Measurements from ENCODE around the gene NFIB.

Gene NFIB

DNA sequence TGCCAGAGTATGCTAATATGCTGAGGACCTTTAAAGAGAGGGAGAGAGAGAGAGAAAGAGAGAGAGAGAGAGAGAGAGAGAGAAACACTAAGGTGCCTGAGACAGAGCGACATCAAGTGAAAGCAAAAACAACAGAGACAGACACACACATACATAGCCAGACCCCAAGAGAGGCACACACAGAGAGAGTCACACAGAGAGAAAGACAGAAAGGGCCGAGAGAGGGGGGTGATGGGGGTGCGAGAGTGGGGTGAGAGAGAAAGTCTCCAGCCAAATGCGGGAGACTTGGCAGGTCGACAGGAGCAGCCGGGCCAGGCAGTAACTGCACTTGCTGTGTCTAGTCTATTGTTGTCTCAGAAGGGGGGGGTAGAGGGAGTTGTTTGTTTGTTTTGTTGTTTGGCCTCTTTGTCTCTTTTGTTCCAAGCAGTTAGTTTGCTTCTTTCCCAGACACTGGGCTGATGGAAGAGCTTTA is 30.1 kb upstream of the NFIB start:
- peak; percentile 77 for DNase-seq

DNA sequence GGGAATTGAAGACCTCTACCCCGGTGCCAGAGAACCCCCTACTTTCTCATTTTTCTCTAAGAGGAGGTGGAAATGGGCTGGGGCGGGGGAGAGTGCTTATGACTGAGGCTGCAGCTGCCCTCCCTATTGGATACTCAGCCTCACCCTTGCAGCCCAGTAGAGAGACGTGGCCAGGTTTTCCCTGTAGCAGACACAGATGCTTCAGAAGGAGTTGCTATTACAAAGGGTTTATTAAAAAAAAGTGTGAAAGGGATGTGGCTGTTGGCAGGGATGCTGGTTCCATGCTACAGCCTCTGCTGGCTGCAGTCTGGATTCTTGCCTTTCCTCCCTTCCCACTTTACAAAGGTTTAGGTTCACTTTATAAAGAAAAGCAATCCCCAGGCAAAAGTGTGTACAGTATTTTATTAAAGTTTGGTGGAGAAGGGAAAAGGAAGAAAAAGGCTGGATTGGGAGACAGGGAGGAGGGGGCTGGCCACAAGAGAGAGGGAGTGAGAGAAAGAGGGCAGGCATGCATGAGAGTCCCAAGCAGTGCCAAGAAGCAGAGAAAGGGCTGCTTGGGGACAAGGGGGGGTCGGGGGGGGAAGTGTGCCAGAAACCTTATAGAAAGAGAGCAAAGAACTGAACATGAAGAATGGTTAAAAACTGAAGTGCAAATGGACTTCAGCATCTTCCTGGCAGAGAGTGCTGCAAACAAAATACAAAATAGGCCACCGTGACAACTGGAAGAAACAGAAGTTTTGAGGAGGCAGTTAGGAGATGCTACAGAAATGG is 29.5 kb upstream of the NFIB start:
- DNase-seq = peak; percentile 79

DNA sequence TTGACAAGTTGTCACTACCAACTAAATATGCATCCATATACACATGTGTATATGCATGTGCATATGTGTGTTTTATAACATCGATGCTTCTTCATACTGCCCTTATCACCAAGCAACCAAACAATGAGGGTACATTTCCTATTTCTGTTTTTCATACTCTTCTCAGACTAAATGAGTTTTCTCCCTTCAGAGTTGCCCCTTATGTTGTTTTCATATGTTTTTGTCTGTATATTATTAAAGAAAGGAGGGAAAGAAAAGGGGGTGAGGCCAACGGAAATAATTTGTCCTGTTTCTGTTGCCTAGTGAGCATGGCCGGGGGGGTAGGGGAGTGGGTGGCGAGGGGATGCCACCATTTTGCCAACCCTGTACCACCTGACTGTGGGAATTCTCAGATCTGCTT is 28.8 kb upstream of the NFIB start:
- no peak for DNase-seq

DNA sequence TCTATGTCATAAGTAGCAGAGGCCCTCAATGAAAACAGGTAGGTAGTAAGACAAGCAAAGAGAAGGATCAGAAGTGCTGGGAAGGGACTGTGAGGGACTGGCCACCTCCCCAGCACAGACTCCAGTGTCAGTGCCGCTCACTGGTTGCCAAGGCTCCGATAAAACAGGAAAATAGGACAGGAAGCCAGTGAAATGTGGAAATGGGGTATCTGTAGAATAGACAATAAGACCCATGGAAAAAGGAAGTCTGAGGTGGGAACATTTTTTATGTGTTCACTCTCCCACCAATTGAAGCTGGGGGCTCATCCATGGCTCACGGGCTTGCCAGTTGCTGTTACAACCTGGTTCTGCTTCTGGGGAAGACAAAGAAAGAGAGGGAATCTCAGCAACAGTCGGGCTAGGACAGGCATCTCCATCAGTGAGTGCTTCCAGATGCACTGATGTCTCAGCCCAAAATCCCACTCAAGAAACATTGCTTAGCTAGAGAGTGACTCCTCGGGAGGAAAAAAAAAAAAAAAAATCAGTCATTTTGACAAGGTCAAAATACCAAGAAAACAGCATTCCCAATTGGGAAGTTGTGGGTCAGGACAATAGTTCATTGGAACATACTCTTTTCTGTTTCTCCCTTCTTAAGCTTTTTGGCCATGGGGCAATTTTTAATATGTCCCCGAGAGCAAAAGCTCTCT is 27.6 kb upstream of the NFIB start:
- no peak for DNase-seq

DNA sequence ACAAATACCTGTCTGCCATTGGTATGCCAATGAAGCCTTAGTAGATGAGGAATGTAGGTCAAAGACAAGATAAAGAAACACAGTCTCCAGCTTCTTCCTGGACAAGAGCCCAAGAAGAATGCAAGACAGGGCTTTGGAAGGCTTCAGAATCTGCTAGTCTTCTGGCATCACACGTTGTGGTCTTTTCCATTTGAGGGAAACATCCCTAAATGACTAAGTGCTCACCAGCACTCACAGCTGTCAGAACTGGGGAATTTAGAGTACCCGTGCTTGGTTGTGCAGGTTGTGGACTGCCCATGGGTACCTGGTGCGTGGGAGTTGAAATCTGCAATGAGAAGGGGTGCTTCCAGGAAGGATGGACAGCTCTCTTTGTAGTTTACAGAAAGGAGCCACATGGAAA is 27.1 kb upstream of the NFIB start:
- DNase-seq = no peak

DNA sequence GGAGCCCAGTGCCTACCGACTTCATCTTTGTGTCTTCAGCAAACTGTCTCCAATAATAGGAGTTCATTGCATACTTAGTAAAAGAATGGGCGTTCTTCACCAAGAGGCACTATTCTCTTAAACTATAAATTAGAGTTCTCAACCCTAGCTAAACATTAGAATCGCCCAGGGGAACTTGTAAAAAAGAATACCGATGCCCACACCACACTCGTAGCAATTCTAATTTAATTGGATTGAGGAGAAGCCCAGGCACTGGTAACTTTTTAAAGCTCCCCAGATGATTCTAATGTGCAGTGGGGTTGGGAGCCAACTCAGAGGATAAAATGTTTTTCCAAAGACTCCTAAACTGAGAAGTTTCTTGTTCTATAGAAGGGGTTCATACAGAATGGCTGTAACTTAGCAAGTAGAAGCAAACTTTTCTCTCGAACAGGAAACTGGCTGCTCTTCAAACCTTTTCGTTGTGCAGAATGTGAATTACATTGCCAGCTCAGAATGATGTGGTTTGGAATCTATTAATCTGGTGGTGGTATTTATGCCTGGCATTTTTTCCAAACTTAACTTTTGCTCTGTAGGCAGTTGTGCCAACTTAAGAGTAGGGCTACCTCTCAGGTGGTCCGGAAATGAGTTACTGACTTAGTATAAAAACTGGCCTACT is 26.4 kb upstream of the NFIB start:
- no peak for DNase-seq

DNA sequence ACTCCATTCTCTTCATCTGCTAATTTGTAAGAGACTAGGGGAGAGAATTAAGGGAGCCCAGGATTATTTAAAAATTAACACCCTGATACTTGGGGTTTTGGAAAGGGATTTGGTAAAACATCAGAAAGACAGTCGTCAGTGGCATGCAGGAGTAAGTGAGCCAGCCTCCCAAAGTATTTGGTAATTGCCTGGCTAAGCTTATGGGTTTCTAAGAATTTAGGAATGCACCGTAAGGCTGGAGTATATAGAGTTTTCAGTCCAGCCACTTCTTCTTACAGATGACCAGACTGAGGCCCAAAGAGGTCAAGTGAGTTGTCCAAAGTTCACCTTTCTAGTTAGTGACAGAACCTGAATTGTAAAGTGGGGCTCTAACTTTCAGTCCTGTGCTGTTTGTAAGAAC is 25.8 kb upstream of the NFIB start:
- no peak for DNase-seq

DNA sequence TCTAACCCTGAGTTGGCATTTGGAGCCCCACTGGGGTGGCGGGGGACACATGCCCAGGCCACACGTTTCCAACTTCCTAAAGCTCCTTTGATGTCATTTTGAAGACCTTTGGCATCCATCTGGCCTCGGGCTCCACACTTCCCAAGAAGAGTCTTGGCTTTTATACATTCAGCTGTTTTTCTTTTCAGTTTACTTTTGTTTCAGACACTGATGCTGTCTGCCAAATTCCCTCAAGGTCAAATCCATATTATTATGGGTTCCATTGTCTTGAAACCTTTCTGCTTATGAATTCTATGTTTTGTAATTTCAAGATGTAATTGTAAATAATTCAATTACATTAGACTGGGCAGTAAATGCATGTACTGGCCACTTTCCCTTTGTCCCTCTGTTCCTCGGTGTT is 23.7 kb upstream of the NFIB start:
- no peak for DNase-seq

DNA sequence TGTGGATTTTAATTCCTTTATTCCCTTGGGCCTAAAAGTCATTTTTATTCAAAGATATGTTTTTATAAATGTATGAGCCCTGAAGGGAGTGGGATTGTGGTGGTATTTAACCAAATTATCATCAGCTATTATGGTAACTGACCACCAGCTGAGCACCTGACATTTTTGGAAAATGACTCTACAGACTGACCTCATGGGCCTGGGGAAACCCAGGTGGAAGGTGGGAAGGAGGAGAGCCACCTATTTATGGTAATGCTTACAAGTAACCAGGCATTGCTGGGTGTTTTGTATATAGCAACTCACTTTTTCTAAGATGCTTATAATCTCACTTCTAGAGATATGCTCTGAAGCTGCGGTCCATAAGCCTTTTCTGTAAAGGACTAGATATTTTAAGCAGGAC is 22.3 kb upstream of the NFIB start:
- no peak for DNase-seq

DNA sequence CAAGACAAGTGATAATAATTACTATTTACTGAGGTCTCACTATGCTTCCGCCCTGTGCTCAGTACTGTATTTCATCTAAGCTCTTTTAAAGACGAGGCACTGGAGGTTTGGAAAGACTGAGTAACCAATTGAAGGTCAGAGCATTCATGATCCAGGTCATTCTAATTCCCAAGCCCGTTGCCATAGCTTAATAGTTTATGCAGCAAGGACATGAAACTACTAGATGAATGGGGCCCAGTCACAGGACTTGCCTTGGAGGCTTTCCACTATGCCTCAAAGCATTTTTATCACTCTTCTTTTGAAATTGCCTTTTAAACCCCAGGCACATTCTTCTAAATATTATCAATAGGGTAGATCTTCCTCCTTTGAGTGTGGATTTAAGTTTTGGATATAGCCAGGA is 17.2 kb upstream of the NFIB start:
- DNase-seq = no peak

DNA sequence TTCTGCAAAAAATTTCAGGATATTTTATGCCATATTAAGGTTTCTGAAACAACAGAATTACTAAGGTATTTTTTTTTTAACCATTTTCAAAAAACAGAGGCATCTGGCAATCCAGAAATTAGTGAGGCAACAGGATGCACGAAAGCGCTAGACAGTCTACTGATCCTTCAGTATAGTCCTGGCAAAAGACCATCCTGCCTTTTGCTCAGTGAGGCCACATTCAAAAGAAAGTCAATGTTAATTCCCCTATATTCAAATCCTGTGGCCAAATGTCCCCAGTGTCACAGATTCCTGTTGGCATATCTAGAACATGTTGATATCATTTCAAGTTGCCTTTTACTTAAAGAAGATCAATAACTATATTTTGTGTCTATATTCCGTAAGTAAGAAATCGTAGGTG is 13.1 kb upstream of the NFIB start:
- peak; percentile 79 for DNase-seq

DNA sequence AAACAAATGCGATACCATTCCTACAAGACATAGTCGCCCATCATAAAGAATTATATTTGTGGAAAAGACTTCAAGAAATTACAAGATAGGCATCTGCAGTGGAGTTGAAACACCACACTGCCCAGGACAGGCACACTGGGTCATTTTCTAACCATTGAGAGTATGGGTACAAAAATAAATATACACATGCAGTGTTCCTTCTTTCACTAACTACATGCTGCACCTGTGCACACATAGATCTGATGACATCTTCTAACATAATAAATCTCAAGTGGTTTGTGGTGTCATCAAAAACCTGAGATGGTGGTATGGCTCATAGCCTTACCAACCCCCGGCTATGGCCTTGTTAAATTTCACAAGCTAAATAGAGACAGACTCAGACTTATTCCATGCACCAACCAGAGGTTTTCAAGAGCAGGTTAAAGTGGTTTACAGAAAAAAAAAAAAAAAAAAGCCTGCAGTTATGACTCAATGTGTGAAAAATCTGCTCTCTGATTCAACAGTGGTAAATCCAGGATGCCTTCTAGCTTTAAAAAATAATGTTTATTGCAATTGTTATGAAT is 12.4 kb upstream of the NFIB start:
- DNase-seq = peak; percentile 98

DNA sequence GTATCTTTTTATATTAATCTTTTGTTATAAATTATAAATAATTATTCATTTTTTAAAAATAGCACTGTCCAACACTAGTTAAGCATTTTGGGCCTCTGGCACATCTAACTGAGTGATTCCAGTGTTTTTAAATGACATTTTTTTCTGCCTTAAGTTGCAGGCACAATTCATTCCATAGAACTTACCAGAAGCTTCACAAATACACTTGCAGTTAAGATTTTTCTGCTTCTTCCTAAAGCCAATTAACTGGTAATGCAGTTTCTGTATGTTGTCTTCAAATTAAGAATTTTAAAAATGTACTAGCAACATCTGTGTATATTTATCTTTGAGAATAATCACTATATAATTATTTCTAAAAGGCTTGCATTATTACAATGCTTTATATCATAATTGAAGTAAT is 11.2 kb upstream of the NFIB start:
- peak; percentile 77 for DNase-seq

DNA sequence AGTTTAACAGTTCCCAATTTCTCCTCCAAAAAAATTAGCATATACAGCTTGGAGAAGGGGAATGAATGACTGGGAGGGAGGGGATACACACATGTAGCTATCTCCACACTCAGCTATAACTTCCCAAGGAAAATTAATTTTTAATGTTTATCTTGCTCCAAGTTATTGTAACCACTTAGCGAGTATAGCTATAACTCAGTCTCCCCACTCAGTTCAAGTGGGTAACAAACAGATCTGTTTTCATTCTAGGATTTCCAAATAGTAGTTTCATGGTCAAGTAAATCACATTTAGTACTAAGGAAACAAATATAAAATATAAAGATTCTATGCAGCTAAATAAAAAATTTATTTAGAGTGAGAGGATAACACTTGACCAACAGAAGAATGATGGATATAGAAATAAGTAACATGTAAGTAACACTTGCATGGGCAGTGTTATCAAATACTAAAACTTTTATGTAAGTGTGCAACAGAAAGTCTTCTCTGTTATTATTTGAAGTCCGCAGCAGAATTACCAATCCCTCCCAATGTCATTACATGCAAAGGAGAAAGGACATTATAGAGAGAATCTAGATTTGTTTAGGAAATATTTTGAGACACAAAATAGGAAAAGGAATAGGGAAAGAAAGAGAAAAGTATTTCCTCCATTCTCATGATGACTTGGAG is 10.2 kb upstream of the NFIB start:
- DNase-seq = peak; percentile 86

DNA sequence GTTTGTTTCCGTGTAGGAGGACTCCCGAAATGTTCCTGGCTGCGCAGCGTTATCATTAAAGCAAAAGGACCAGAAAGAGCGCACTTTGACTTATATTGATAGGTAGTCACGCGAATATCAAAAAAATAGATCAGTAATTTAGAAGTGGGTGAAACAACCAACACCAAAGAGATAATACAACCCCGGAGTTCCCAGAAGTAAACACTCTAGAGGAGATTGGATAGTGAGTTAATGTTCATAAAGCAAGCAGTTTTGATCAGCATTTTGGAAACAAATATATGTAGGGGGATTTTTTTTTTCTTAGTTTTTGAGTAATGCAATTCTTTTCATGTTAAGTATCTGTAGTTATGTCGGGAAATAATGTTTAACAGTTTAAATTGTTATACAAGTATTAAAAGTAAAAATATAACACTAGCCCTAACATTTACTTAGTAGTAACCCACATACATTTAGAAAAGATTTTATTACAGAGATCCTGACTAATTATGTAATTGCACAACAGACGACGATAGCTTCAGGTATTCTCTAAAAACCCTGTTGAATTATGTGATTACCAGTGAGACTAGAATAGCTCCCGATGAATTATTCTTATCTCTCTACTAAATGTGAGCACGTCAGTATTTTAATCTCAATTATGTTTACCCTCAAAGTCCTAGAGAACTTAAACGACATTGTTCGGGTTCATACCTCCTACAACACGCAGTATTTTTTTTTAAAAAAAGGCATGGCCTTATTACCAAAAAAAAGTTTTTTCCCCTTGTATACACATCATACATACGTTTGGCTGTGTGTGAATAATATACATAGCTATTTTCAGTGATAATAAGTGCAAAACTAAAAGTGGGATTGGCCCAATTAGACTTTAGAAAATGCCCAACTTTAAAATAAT is 9.4 kb upstream of the NFIB start:
- DNase-seq = peak; percentile 91

DNA sequence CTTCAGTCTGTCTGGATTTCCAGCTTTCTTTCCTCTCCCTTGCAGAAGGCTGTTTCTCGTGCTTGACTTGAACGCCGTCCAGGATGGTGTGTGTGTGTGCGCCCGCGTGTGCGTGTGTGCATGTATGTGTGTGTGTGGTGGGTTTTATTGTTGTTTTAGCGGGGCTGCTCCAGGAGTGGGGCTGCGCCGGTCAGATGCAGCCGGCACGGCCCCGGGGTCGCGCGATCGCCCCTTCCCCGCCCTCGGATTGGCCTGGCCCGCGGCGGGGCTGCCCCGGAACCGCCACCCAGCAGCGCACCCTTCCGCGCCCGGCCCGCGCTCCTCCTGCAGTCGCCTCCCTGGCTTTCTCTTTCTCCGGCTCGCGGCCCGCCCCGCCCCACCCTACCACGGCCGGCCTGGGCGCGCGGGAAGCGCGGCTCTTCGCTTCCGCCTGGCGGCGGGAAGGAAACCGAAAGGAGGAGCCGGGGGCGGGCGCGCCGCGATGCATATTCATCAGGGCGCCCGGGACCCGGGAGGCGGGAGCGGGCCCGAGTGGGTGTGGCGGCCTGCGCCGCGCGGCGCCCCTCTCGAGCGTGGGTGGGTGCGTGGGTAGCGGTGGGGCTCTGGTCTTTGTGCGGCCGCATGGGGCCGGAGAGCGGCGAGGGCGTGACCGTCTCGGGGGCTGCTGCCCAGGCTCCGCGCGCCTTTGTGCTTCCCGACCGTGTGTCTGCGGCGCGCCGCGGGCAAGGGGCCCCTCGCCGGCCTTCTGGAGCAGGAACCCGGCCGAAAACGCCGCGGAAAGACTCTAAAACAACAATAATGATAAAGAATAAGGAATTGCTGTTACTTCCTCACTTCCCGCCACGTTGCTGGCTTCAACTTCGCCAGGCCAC is 8.5 kb upstream of the NFIB start:
- DNase-seq = peak; percentile 91

DNA sequence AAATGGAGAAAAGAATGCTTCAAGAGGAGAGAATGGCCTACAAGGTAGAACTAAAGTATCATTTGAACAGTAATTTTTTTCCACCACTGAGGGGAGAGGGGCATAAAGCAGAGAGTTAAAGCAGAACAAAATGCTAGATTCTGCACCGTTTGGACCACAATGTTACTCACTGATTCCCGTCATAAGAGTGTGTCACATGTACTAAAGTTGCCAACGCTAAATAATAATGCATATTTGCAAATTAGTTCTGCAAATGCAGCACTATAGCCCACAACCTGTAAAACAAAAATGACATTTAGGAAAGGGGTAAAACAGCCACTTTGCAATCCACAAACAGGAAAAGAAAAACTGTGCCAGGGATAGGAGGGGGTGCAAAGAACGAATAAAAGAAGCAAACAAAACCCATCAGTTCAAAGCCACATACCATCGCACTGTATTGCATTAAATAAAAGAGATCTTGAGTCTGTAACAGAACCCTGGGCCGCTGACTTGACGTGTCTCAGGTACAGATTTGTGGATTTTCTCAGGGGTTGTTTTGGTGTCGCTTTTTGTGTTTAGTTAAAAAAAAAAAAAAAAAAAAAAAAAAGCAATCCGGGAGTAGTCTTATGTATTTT is 7.7 kb upstream of the NFIB start:
- DNase-seq = peak; percentile 67

DNA sequence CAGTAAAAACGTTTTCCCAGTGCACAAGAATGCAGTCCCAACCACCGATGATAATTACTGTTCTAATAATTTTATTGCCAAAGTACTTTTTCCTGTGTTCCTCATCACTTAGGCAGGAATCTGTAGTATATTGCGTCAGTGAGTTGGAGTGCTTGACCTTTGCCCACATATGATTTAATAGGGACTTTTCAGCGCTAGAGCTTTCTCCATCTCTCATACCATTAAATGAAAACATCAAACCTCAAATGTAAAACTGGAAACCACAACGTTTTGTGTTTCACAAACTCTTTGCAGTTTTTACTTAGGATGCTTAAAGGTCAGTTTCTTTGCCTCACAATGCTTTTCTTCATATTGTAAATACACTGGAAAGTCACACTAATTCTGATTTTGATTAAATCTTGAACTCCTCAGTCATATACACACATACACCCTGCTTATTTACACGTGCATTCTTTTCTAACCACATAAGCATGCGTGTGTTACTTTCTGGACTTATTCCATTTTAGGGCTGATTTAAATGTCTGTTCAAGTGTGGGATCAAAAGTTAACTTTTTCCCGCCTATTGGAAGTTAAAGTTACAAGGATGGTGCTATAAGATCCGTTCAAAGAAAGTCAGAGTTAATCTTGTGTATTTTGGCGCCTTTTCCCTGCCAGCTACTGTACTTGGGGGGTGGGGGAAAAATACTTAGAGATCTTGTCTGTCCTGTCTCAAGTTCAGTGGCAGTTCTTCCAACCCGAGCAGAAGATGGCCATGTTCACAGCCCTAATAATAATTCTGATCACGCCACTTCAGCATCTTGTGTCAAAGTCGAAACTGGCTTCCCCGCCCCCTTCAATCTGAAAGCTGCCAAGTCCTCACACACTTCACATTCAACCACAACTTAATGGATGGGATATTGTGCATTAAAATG is 6.6 kb upstream of the NFIB start:
- peak; percentile 92 for DNase-seq

DNA sequence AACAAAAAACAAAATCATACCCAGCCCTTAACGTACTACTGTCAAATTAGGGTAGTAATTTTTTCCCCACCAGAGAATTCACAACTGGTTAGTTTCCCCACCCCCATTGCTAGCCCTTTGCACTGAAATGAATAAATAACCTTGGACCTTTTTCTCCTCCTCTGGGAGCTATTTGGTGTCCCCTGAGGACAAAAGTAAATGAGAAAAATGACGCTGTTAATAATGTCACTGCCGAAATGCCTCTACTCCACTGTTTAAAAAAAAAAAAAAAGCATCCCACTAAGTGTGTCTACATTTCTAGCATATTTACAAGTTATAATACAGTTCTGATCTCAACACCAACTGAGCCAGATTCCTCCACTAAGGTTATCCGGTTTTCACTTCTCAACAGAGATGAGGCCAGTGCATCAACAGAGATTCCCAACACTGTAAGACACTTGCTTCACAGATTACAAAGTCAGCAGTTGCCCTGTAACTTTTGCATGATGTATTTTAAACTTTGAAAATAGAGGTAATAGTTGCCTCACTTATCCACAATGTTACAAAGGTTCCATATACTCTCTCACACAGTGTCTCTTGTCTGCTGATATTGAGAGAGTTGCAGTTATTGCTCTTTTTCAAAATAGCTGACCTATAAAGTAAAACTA is 5.1 kb upstream of the NFIB start:
- peak; percentile 47 for DNase-seq
